C4-2B (cell line): ENCODE measurements around the gene ALDH1A3.

ENCODE experiments used
- ZFX ChIP-seq: fragments of 450-650 bp; IDR thresholded peaks from 2 replicates; pipeline ENCODE4 v1.6.1; 2017
- TF ChIP-seq, protein P1 (sequence below): fragments of 450-650 bp; conservative IDR thresholded peaks from 2 replicates; pipeline ENCODE4 v1.5.1; 2017; ENCODE audit warnings: mild to moderate bottlenecking

DNA sequence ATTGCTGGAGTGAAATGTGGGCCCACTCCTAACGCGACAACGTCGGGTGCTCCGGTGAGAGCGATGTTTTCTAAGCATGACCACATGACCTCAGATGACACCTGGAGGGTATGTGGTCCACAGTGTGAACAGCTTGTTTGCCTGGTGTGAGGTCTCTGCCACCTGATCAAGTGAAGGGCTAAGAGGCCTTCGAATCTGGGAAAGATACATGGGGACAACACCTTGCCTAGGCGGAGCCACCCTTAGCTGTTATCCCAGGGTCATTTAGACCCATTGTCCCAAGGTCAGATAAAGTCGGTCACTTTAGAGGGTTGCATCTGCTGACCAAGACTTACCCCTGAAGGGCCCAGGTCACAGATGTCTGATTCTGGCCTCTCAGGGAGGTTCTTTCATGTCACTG, 34.9 kb upstream of the ALDH1A3 start:
- TF ChIP-seq, protein P1, sequence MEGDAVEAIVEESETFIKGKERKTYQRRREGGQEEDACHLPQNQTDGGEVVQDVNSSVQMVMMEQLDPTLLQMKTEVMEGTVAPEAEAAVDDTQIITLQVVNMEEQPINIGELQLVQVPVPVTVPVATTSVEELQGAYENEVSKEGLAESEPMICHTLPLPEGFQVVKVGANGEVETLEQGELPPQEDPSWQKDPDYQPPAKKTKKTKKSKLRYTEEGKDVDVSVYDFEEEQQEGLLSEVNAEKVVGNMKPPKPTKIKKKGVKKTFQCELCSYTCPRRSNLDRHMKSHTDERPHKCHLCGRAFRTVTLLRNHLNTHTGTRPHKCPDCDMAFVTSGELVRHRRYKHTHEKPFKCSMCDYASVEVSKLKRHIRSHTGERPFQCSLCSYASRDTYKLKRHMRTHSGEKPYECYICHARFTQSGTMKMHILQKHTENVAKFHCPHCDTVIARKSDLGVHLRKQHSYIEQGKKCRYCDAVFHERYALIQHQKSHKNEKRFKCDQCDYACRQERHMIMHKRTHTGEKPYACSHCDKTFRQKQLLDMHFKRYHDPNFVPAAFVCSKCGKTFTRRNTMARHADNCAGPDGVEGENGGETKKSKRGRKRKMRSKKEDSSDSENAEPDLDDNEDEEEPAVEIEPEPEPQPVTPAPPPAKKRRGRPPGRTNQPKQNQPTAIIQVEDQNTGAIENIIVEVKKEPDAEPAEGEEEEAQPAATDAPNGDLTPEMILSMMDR, result no peak
- no peak for TF ChIP-seq ZFX
